Peyer's patch (tissue), 4 donors: ENCODE results near the gene CNOT3.

Experiments
- CTCF ChIP-seq, 6 experiments: fragments of 450-650 bp in 4 of 6; fragments of 200-600 bp in 2 of 6; sonication (generic) in 1 of 6; IDR thresholded peaks; one replicate each; pipeline ENCODE4 v1.5.1; 2017 to 2019; ENCODE audit warnings: antibody characterized with exemption in 6 of 6, mild to moderate bottlenecking in 3 of 6, moderate library complexity in 1 of 6
- POLR2A ChIP-seq, 2 donors: fragments of 450-650 bp; IDR thresholded peaks; one replicate each; pipeline ENCODE4 v1.5.1; 2017; ENCODE audit warnings: antibody characterized with exemption in 2 of 2, mild to moderate bottlenecking in 2 of 2, moderate library complexity in 2 of 2

GRCh38 chr19:54186351-54186750, 48.8 kb downstream of the CNOT3 start:
- TF ChIP-seq CTCF (IDR thresholded peaks at IDR 0.05) = no peak
- TF ChIP-seq POLR2A (IDR thresholded peaks at IDR 0.05) = no peak
